PC-9 (cell line): ENCODE results near the gene SPINT3. TPM values are rescaled to one million over a fixed set of nuclear protein-coding genes. Genes with fewer than 3 reads are reported as not detected.

ENCODE experiments used
- BruUV-seq: library from RNA; stranded (reverse); fragments of 400-500 nt; replicated peaks from 2 replicates; lab custom pipeline; 2021; lab: Mats Ljungman, UMichigan
- CTCF ChIA-PET: fragments of 300-600 bp; sonication (Branson Sonifier 250); formaldehyde crosslinking; loops from one replicate; lab custom pipeline; 2022; ENCODE audit warnings: antibody characterized with exemption; lab: Charles Lee
- POLR2A ChIA-PET: fragments of 300-600 bp; sonication (Branson Sonifier 250); formaldehyde crosslinking; loops from one replicate; lab custom pipeline; 2022; ENCODE audit warnings: antibody characterized with exemption; ENCODE audit not compliant: unreplicated experiment; lab: Charles Lee
- DNase-seq, 2 experiments: peaks; one replicate each; pipeline versions ENCODE4 v3.0.0 to v3.0.0-alpha.2; 2015 to 2022; ENCODE audit warnings: mixed read lengths in 1 of 2
- H2AFZ ChIP-seq: fragments of 200-600 bp; sonication (generic); 2 replicates; pipeline ENCODE4 v1.8.1; 2017; ENCODE audit warnings: antibody characterized with exemption
- H3F3A ChIP-seq: fragments of 200-600 bp; sonication (generic); 2 replicates; pipeline ENCODE4 v1.8.1; 2017; ENCODE audit warnings: antibody characterized with exemption, mild to moderate bottlenecking, low read depth; ENCODE audit not compliant: insufficient read depth
- H3K27ac ChIP-seq: fragments of 200-600 bp; sonication (generic); 2 replicates; pipeline ENCODE4 v1.6.1; 2016; ENCODE audit warnings: mixed run types
- H3K27me3 ChIP-seq: fragments of 200-600 bp; sonication (generic); 2 replicates; pipeline ENCODE4 v1.6.1; 2016; ENCODE audit warnings: low read depth, mixed run types; ENCODE audit not compliant: insufficient read depth
- H3K36me3 ChIP-seq: fragments of 200-600 bp; sonication (generic); 2 replicates; pipeline ENCODE4 v1.6.1; 2016; ENCODE audit warnings: low read depth, mixed run types
- H3K4me1 ChIP-seq: fragments of 200-600 bp; sonication (generic); replicated peaks from 2 replicates; pipeline ENCODE4 v1.6.1; 2016; ENCODE audit warnings: mixed run types; ENCODE audit not compliant: insufficient read depth
- H3K4me2 ChIP-seq: fragments of 200-600 bp; sonication (generic); 2 replicates; pipeline ENCODE4 v1.6.1; 2017; ENCODE audit warnings: mixed run types
- H3K4me3 ChIP-seq: fragments of 200-600 bp; sonication (generic); 2 replicates; pipeline ENCODE4 v1.6.1; 2016; ENCODE audit warnings: mixed run types
- H3K79me2 ChIP-seq: fragments of 200-600 bp; sonication (generic); 2 replicates; pipeline ENCODE4 v1.6.1; 2017; ENCODE audit warnings: low read depth, mixed run types
- H3K9me2 ChIP-seq: fragments of 200-600 bp; sonication (generic); 2 replicates; pipeline ENCODE4 v1.8.1; 2017; ENCODE audit warnings: mild to moderate bottlenecking; ENCODE audit not compliant: insufficient read depth
- H3K9me3 ChIP-seq: fragments of 200-600 bp; sonication (generic); 2 replicates; pipeline ENCODE4 v1.8.1; 2016; ENCODE audit warnings: low read depth; ENCODE audit not compliant: insufficient read depth
- H4K20me1 ChIP-seq: fragments of 200-600 bp; sonication (generic); 2 replicates; pipeline ENCODE4 v1.8.1; 2017; ENCODE audit not compliant: insufficient read depth
- CTCF ChIP-seq: fragments of 200-600 bp; sonication (generic); conservative IDR thresholded peaks from 2 replicates; pipeline ENCODE4 v1.6.1; 2017; ENCODE audit warnings: mixed run types, antibody characterized with exemption, mild to moderate bottlenecking, moderate library complexity
- EZH2 ChIP-seq: fragments of 200-600 bp; sonication (generic); IDR thresholded peaks from 2 replicates; pipeline ENCODE4 v1.8.0; 2017; ENCODE audit warnings: antibody characterized with exemption, low read depth
- intact Hi-C: fragments of 100-400 bp; cut with micrococcal nuclease; formaldehyde crosslinking; loops from one replicate; pipeline ENCODE4 v1.10.0; 2022; ENCODE audit not compliant: unreplicated experiment
- total RNA-seq: library from RNA; stranded (reverse); gene quantifications from 2 replicates; pipeline ENCODE4 v1.2.3, GENCODE V29; 2021

SPINT3 gene
- total RNA-seq, 1 experiment from 2014 or later, result not detected

GRCh38 chr20:45496166-45496565 is 19.3 kb downstream of the SPINT3 start:
- no TSS peak for BruUV-seq
- H3K9me2 ChIP-seq, result no peaks in the 10 kb centered on the region
- no peaks in the 10 kb centered on the region for H3K4me1 ChIP-seq

DNA sequence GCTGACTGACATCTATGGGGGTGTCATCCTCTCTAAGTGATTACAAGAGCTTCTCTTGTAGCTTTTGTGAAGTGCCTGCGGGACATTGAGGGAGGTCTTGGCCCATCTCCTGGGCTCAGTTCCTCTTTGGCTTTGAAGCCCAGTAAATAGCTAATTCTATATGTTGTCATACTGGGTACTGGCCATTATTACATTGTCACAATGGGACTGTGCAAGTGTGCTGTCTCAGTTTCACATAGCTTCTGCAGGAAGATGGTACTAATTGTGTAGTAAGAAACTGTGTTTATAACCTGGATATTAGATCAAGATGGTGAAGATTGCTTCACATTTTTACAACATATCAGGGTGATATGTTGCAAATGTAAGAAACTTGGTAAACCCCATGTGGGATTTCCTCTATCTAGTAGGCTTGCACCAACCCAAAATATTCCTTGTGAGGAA is 19.9 kb downstream of the SPINT3 start:
- Histone ChIP-seq H3K9me3 (no peaks in the 10 kb centered on the region), H3K36me3 (no peaks in the 10 kb centered on the region), H3K4me2 (no peak overlapping the region), H3K27me3 (no peaks in the 10 kb centered on the region), H3K4me3 (no peak overlapping the region), H3K4me1 (no peaks in the 10 kb centered on the region), H3K79me2 (no peaks in the 10 kb centered on the region), H3K9me2 (no peaks in the 10 kb centered on the region), H4K20me1 (no peaks in the 10 kb centered on the region), H3K27ac (no peak overlapping the region), H2AFZ (no peak overlapping the region), H3F3A (peaks cover 4% of the 10 kb centered on the region; the same call in 1 of the 2 replicates)
- CTCF ChIA-PET, result no interaction called here
- POLR2A ChIA-PET, result no interaction called here
- DNase-seq, result no peak
- TF ChIP-seq CTCF, result no peak
- no peak for TF ChIP-seq EZH2
- intact Hi-C loops, result no loop called here
- no TSS peak for BruUV-seq

More at GRCh38 chr20:45496166-45496565, 19.3 kb downstream of the SPINT3 start:
- Histone ChIP-seq H3K27ac (no peak overlapping the region), H3K9me3 (no peaks in the 10 kb centered on the region), H3K36me3 (no peaks in the 10 kb centered on the region), H4K20me1 (no peaks in the 10 kb centered on the region), H3F3A (peaks cover 4% of the 10 kb centered on the region; the same call in 1 of the 2 replicates), H3K27me3 (no peaks in the 10 kb centered on the region), H3K4me2 (no peak overlapping the region), H3K4me3 (no peak overlapping the region), H3K79me2 (no peaks in the 10 kb centered on the region), H2AFZ (no peak overlapping the region)
- intact Hi-C loops, result no loop called here
- ChIA-PET POLR2A (no interaction called here), CTCF (no interaction called here)
- TF ChIP-seq CTCF (no peak), EZH2 (no peak)
- no peak for DNase-seq

GRCh38 chr20:45489083-45489531 is 26.3 kb downstream of the SPINT3 start:
- Histone ChIP-seq H3F3A (peaks cover 2% of the 10 kb centered on the region; the same call in 1 of the 2 replicates), H3K9me3 (no peaks in the 10 kb centered on the region), H3K4me3 (no peak overlapping the region), H2AFZ (0 out of 2 replicates have a peak overlapping the region, but pooled peaks have one; percentile 27), H3K36me3 (no peaks in the 10 kb centered on the region), H3K79me2 (no peaks in the 10 kb centered on the region), H3K4me1 (peaks cover 17% of the 10 kb centered on the region), H3K9me2 (no peaks in the 10 kb centered on the region), H4K20me1 (no peaks in the 10 kb centered on the region), H3K4me2 (peak overlapping the region; percentile 45), H3K27me3 (no peaks in the 10 kb centered on the region), H3K27ac (peak overlapping the region; percentile 80)
- intact Hi-C loops, result loop anchor here (1.0 kb wide), 1 partner anchor 18 kb away; no protein-coding TSS in a partner anchor
- TF ChIP-seq CTCF (no peak), EZH2 (no peak)
- DNase-seq, result peak; percentile 63 to 90
- ChIA-PET POLR2A (no interaction called here), CTCF (no interaction called here)
- no TSS peak for BruUV-seq
